Liver (tissue), 3 donors: ENCODE measurements around the gene CPED1.

Experiments
- ATF3 ChIP-seq: IDR thresholded peaks from 2 replicates; pipeline ENCODE4 v1.6.1; 2016; ENCODE audit warnings: antibody characterized with exemption
- CTCF ChIP-seq: fragments of 150-350 bp; IDR thresholded peaks from 2 replicates; pipeline ENCODE4 v1.5.1; 2017; ENCODE audit warnings: improper control_type of control experiment, low read depth, low read length; ENCODE audit not compliant: missing input control
- EGR1 ChIP-seq, 2 donors: IDR thresholded peaks; 2 replicates each; pipeline ENCODE4 v1.6.1; 2016 to 2018; ENCODE audit warnings: antibody characterized with exemption in 2 of 2, low read depth in 2 of 2
- GABPA ChIP-seq, 2 donors: IDR thresholded peaks in 1 of 2; conservative IDR thresholded peaks in 1 of 2; 2 replicates each; pipeline ENCODE4 v1.6.1; 2016; ENCODE audit warnings: antibody characterized with exemption in 2 of 2, mild to moderate bottlenecking in 1 of 2, moderate library complexity in 1 of 2
- RAD21 ChIP-seq, 2 donors: IDR thresholded peaks; 2 replicates each; pipeline ENCODE4 v1.6.1; 2016; ENCODE audit warnings: antibody characterized with exemption in 2 of 2, mild to moderate bottlenecking in 2 of 2
- REST ChIP-seq: IDR thresholded peaks from 2 replicates; pipeline ENCODE4 v1.6.1; 2016; ENCODE audit warnings: antibody characterized with exemption, mild to moderate bottlenecking
- RXRA ChIP-seq, 2 donors: IDR thresholded peaks; 2 replicates each; pipeline ENCODE4 v1.6.1; 2017 to 2018; ENCODE audit warnings: antibody characterized with exemption in 2 of 2, mild to moderate bottlenecking in 1 of 2
- SP1 ChIP-seq: IDR thresholded peaks from 2 replicates; pipeline ENCODE4 v1.6.1; 2018; ENCODE audit warnings: antibody characterized with exemption, mild to moderate bottlenecking
- YY1 ChIP-seq: IDR thresholded peaks from 2 replicates; pipeline ENCODE4 v1.6.1; 2016; ENCODE audit warnings: antibody characterized with exemption, mild to moderate bottlenecking
- ZBTB33 ChIP-seq: IDR thresholded peaks from 2 replicates; pipeline ENCODE4 v1.6.1; 2016; ENCODE audit warnings: antibody characterized with exemption
- donor health status: healthy.
- donor health status: healthy.

- TF ChIP-seq CTCF (no peak), RXRA (IDR thresholded peaks at IDR 0.05) (no peak), EGR1 (IDR thresholded peaks at IDR 0.05; ENCODE audit: low read depth in 2 of 2) (no peak), RAD21 (IDR thresholded peaks at IDR 0.05) (no peak), YY1 (no peak), REST (no peak), SP1 (no peak), GABPA (IDR thresholded peaks at IDR 0.05 in 1 of 2, conservative IDR thresholded peaks at IDR 0.05 in 1 of 2) (no peak), ZBTB33 (no peak), ATF3 (no peak)
These were observed 213.6 kb downstream of the CPED1 start for GRCh38 chr7:121202125-121202524.
